H9 (cell line): ENCODE measurements around the gene SLA2. TPM values are rescaled to one million over a fixed set of nuclear protein-coding genes. Genes with fewer than 3 reads are reported as not detected.

Experiments used
- DNase-seq: peaks from one replicate; pipeline ENCODE4 v3.0.0-alpha.2; 2017
- H2AFZ ChIP-seq: one replicate; pipeline ENCODE4 v1.6.1; 2013; ENCODE audit warnings: mild to moderate bottlenecking, low read length, control low read depth, moderate library complexity
- H2AK5ac ChIP-seq: 2 replicates; pipeline ENCODE4 v1.6.1; 2013; ENCODE audit warnings: low read length, control low read depth, mixed read lengths; ENCODE audit not compliant: insufficient read length
- H2BK120ac ChIP-seq: one replicate; pipeline ENCODE4 v1.6.1; 2013; ENCODE audit warnings: low read depth, mild to moderate bottlenecking, low read length, control low read depth, inconsistent platforms; ENCODE audit not compliant: poor library complexity, severe bottlenecking
- H2BK12ac ChIP-seq: 2 replicates; pipeline ENCODE4 v1.6.1; 2013; ENCODE audit warnings: low read length, control low read depth, mixed read lengths, low read depth; ENCODE audit not compliant: insufficient read length
- H2BK15ac ChIP-seq: 2 replicates; pipeline ENCODE4 v1.6.1; 2013; ENCODE audit warnings: low read depth, low read length, control low read depth
- H2BK20ac ChIP-seq: one replicate; pipeline ENCODE4 v1.6.1; 2013; ENCODE audit warnings: low read depth, mild to moderate bottlenecking, low read length, control low read depth, inconsistent platforms; ENCODE audit not compliant: poor library complexity, severe bottlenecking
- H2BK5ac ChIP-seq: 2 replicates; pipeline ENCODE4 v1.6.1; 2013; ENCODE audit warnings: low read length, control low read depth, mixed read lengths; ENCODE audit not compliant: insufficient read length
- H3K14ac ChIP-seq: 2 replicates; pipeline ENCODE4 v1.6.1; 2013; ENCODE audit warnings: low read length, control low read depth; ENCODE audit not compliant: insufficient read depth
- H3K18ac ChIP-seq: 2 replicates; pipeline ENCODE4 v1.6.1; 2013; ENCODE audit warnings: low read depth, mild to moderate bottlenecking, mixed read lengths, low read length, control low read depth; ENCODE audit not compliant: insufficient read length
- H3K23ac ChIP-seq: 2 replicates; pipeline ENCODE4 v1.6.1; 2013; ENCODE audit warnings: low read length, control low read depth, mixed read lengths, low read depth; ENCODE audit not compliant: insufficient read length
- H3K23me2 ChIP-seq: 2 replicates; pipeline ENCODE4 v1.6.1; 2013; ENCODE audit warnings: low read depth, mild to moderate bottlenecking, mixed read lengths, low read length, control low read depth; ENCODE audit not compliant: insufficient read length, poor library complexity, severe bottlenecking
- H3K27ac ChIP-seq: 2 replicates; pipeline ENCODE4 v1.5.1; 2013; ENCODE audit warnings: low read length, control low read depth, mixed read lengths, low read depth; ENCODE audit not compliant: insufficient read length
- H3K27me3 ChIP-seq: 2 replicates; pipeline ENCODE4 v1.6.1; 2013; ENCODE audit warnings: low read length, control low read depth, inconsistent platforms; ENCODE audit not compliant: insufficient read depth
- H3K4ac ChIP-seq: 2 replicates; pipeline ENCODE4 v1.6.1; 2013; ENCODE audit warnings: low read depth, mild to moderate bottlenecking, control low read depth, inconsistent platforms, low read length, moderate library complexity
- H3K4me1 ChIP-seq: 2 replicates; pipeline ENCODE4 v1.6.1; 2013; ENCODE audit warnings: low read length, control low read depth, inconsistent platforms; ENCODE audit not compliant: insufficient read depth
- H3K4me2 ChIP-seq: 2 replicates; pipeline ENCODE4 v1.6.1; 2013; ENCODE audit warnings: low read length, control low read depth, mixed read lengths; ENCODE audit not compliant: insufficient read length, insufficient read depth
- H3K56ac ChIP-seq: 2 replicates; pipeline ENCODE4 v1.6.1; 2013; ENCODE audit warnings: low read depth, mild to moderate bottlenecking, mixed read lengths, low read length, control low read depth; ENCODE audit not compliant: insufficient read length
- H3K79me1 ChIP-seq: 2 replicates; pipeline ENCODE4 v1.6.1; 2013; ENCODE audit warnings: low read depth, mild to moderate bottlenecking, moderate library complexity, low read length, control low read depth, inconsistent platforms; ENCODE audit not compliant: insufficient read depth, poor library complexity, severe bottlenecking
- H3K79me2 ChIP-seq: 2 replicates; pipeline ENCODE4 v1.6.1; 2013; ENCODE audit warnings: low read length, control low read depth, inconsistent platforms; ENCODE audit not compliant: insufficient read depth
- H3K9ac ChIP-seq: 2 replicates; pipeline ENCODE4 v1.6.1; 2013; ENCODE audit warnings: low read length, control low read depth, mixed read lengths; ENCODE audit not compliant: insufficient read length; ENCODE audit errors: extremely low read depth
- H3K9me3 ChIP-seq: one replicate; pipeline ENCODE4 v1.6.1; 2013; ENCODE audit warnings: low read depth, low read length, inconsistent platforms; ENCODE audit not compliant: control insufficient read depth
- H3T11ph ChIP-seq: one replicate; pipeline ENCODE4 v1.6.1; 2013; ENCODE audit warnings: mild to moderate bottlenecking, low read length, control low read depth, inconsistent platforms
- H4K20me1 ChIP-seq: one replicate; pipeline ENCODE4 v1.6.1; 2013; ENCODE audit not compliant: control insufficient read depth, insufficient read length, insufficient read depth
- H4K5ac ChIP-seq: 2 replicates; pipeline ENCODE4 v1.6.1; 2013; ENCODE audit warnings: low read depth, mild to moderate bottlenecking, mixed read lengths, low read length, control low read depth; ENCODE audit not compliant: insufficient read length
- H4K8ac ChIP-seq: replicated peaks from 2 replicates; pipeline ENCODE4 v1.6.1; 2013; ENCODE audit warnings: low read length, control low read depth, mixed read lengths, low read depth; ENCODE audit not compliant: insufficient read length
- H4K91ac ChIP-seq: 2 replicates; pipeline ENCODE4 v1.6.1; 2013; ENCODE audit warnings: low read depth, mild to moderate bottlenecking, moderate library complexity, mixed read lengths, low read length, control low read depth; ENCODE audit not compliant: insufficient read length
- H3K27ac Mint-ChIP-seq, 3 experiments: 2 replicates in 2 of 3; 3 replicates in 1 of 3; pipeline ENCODE4 v1.8.0; 2020 to 2021; ENCODE audit warnings: mixed read lengths in 3 of 3, mild to moderate bottlenecking in 1 of 3, moderate library complexity in 1 of 3
- H3K27me3 Mint-ChIP-seq: 2 replicates; pipeline ENCODE4 v1.8.0; 2021; ENCODE audit warnings: low read depth, mild to moderate bottlenecking, moderate library complexity, mixed read lengths
- H3K36me3 Mint-ChIP-seq, 3 experiments: 2 replicates in 2 of 3; 3 replicates in 1 of 3; pipeline ENCODE4 v1.8.0; 2020 to 2021; ENCODE audit warnings: low read depth in 3 of 3, mixed read lengths in 3 of 3; ENCODE audit not compliant: insufficient read depth in 1 of 3
- H3K4me1 Mint-ChIP-seq, 2 experiments: 2 replicates each; pipeline ENCODE4 v1.8.0; 2020; ENCODE audit warnings: mixed read lengths in 2 of 2
- H3K4me3 Mint-ChIP-seq, 2 experiments: 2 replicates in 1 of 2; 3 replicates in 1 of 2; pipeline ENCODE4 v1.8.0; 2020 to 2021; ENCODE audit warnings: mild to moderate bottlenecking in 2 of 2, mixed read lengths in 2 of 2, moderate library complexity in 1 of 2
- H3K9me3 Mint-ChIP-seq, 2 experiments: 2 replicates in 1 of 2; 3 replicates in 1 of 2; pipeline ENCODE4 v1.8.0; 2020; ENCODE audit warnings: mild to moderate bottlenecking in 2 of 2, mixed read lengths in 2 of 2, moderate library complexity in 1 of 2
- WGBS: extraction: QIAGEN DNeasy Blood & Tissue Kit; methylation state at CpG from one replicate; pipeline ENCODE4 v1.1.7; 2013; ENCODE audit warnings: missing lambda C conversion rate, low lambda C conversion rate, mixed read lengths; ENCODE audit not compliant: insufficient read length; ENCODE audit errors: extremely low coverage; 5-methylcytosine and 5-hydroxymethylcytosine counted together
- total RNA-seq: library from RNA; stranded (reverse); gene quantifications from 2 replicates; pipeline ENCODE4 v1.2.1, GENCODE V29; 2021
- TF ChIP-seq, protein P1 (sequence below): fragments of 200-600 bp; sonication (generic); conservative IDR thresholded peaks from 3 replicates; pipeline ENCODE4 v1.8.0; 2021; ENCODE audit warnings: antibody characterized with exemption, mild to moderate bottlenecking

Gene SLA2
- total RNA-seq, 1 experiment from 2014 or later = 0.20 TPM

DNA sequence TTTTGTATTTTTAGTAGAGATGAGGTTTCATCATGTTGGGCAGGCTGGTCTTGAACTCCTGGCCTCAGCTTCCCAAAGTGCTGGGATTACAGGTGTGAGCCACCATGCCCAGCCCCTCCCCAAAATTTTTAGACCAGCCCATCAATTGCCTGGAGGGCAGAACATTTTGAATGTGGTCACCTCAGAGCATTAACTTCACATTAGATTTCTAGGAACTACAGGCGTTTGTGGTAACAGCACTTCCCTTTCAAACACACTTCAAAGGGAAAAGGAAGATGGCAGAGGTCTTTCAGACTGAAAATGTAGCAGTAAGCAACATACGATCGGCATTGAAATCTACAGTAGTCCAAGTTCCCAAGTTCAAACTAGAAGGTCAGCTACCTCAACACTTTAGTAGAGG is 12.3 kb upstream of the SLA2 start:
- Histone ChIP-seq H2AK5ac (no peak overlapping the region), H3K9ac (no peak overlapping the region), H3K27ac (no peak overlapping the region), H2BK12ac (no peak overlapping the region), H3K4me2 (no peak overlapping the region), H3K23me2 (no peaks in the 10 kb centered on the region), H2BK120ac (no peak overlapping the region), H2BK5ac (no peak overlapping the region), H3K79me2 (no peaks in the 10 kb centered on the region), H3K18ac (no peak overlapping the region), H3K4me1 (no peaks in the 10 kb centered on the region), H4K20me1 (no peaks in the 10 kb centered on the region), H3K79me1 (no peaks in the 10 kb centered on the region), H3K4ac (no peak overlapping the region), H4K8ac (no peak overlapping the region), H3K27me3 (no peaks in the 10 kb centered on the region; the same call in 1 of the 2 replicates), H3K23ac (no peak overlapping the region), H3T11ph (no peak overlapping the region), H2AFZ (no peak overlapping the region), H4K5ac (no peak overlapping the region), H2BK20ac (no peak overlapping the region), H2BK15ac (no peak overlapping the region), H3K56ac (no peak overlapping the region), H3K9me3 (no peaks in the 10 kb centered on the region), H3K14ac (no peak overlapping the region), H4K91ac (no peak overlapping the region)
- TF ChIP-seq, protein P1, sequence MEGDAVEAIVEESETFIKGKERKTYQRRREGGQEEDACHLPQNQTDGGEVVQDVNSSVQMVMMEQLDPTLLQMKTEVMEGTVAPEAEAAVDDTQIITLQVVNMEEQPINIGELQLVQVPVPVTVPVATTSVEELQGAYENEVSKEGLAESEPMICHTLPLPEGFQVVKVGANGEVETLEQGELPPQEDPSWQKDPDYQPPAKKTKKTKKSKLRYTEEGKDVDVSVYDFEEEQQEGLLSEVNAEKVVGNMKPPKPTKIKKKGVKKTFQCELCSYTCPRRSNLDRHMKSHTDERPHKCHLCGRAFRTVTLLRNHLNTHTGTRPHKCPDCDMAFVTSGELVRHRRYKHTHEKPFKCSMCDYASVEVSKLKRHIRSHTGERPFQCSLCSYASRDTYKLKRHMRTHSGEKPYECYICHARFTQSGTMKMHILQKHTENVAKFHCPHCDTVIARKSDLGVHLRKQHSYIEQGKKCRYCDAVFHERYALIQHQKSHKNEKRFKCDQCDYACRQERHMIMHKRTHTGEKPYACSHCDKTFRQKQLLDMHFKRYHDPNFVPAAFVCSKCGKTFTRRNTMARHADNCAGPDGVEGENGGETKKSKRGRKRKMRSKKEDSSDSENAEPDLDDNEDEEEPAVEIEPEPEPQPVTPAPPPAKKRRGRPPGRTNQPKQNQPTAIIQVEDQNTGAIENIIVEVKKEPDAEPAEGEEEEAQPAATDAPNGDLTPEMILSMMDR = no peak
- Mint-ChIP-seq H3K9me3 (no peaks in the 10 kb centered on the region), H3K36me3 (peaks cover 3 to 12% (median 9%) of the 10 kb centered on the region in 3 experiments; a peak in 3 of 7 replicates), H3K4me3 (no peak overlapping the region), H3K27ac (no peak overlapping the region), H3K27me3 (no peaks in the 10 kb centered on the region), H3K4me1 (no peaks in the 10 kb centered on the region)
- no peak for DNase-seq
- no CpG with 5 or more reads among the region's 3 CpGs for WGBS
